PFSK-1 (cell line): ENCODE measurements around the gene TMEM191B. TPM values are rescaled to one million over a fixed set of nuclear protein-coding genes. Genes with fewer than 3 reads are reported as not detected.
"Not testable (repeated sequence)": the region's sequence is repeated elsewhere in the genome, so short reads cannot be mapped to it uniquely, and the experiment has no call there.

Experiments
- FOXP2 ChIP-seq: optimal IDR thresholded peaks from 2 replicates; pipeline ENCODE3; 2011; ENCODE audit warnings: borderline replicate concordance, control low read depth, inconsistent platforms; ENCODE audit not compliant: insufficient read depth; ENCODE audit errors: extremely low read length, extremely low read depth
- TAF1 ChIP-seq: IDR thresholded peaks from 2 replicates; pipeline ENCODE4 v1.6.1; 2012; ENCODE audit warnings: low read length, control low read depth, borderline replicate concordance; ENCODE audit not compliant: insufficient read depth
- polyA plus RNA-seq: library from polyadenylated mRNA; unstranded; fragments of >200 nt; gene quantifications from one replicate; pipeline ENCODE4 v1.2.1, GENCODE V29; 2012; ENCODE audit warnings: low read depth, missing spikeins; ENCODE audit not compliant: insufficient read length
- TF ChIP-seq, protein P1 (sequence below), 2 experiments: IDR thresholded peaks; 2 replicates each; pipeline versions ENCODE4 v1.6.1 to v1.8.0; 2011 to 2012; ENCODE audit warnings: low read depth in 2 of 2, low read length in 2 of 2, control low read depth in 1 of 2, inconsistent platforms in 1 of 2, mild to moderate bottlenecking in 1 of 2, moderate library complexity in 1 of 2; ENCODE audit not compliant: insufficient read depth in 1 of 2

TMEM191B gene
- polyA plus RNA-seq: 7.6 TPM

- TF ChIP-seq FOXP2, TAF1: not testable (repeated sequence)
- TF ChIP-seq, protein P1, sequence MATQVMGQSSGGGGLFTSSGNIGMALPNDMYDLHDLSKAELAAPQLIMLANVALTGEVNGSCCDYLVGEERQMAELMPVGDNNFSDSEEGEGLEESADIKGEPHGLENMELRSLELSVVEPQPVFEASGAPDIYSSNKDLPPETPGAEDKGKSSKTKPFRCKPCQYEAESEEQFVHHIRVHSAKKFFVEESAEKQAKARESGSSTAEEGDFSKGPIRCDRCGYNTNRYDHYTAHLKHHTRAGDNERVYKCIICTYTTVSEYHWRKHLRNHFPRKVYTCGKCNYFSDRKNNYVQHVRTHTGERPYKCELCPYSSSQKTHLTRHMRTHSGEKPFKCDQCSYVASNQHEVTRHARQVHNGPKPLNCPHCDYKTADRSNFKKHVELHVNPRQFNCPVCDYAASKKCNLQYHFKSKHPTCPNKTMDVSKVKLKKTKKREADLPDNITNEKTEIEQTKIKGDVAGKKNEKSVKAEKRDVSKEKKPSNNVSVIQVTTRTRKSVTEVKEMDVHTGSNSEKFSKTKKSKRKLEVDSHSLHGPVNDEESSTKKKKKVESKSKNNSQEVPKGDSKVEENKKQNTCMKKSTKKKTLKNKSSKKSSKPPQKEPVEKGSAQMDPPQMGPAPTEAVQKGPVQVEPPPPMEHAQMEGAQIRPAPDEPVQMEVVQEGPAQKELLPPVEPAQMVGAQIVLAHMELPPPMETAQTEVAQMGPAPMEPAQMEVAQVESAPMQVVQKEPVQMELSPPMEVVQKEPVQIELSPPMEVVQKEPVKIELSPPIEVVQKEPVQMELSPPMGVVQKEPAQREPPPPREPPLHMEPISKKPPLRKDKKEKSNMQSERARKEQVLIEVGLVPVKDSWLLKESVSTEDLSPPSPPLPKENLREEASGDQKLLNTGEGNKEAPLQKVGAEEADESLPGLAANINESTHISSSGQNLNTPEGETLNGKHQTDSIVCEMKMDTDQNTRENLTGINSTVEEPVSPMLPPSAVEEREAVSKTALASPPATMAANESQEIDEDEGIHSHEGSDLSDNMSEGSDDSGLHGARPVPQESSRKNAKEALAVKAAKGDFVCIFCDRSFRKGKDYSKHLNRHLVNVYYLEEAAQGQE (IDR thresholded peaks at IDR 0.05; ENCODE audit: insufficient read depth in 1 of 2, low read depth in 2 of 2, low read length in 2 of 2): not testable (repeated sequence)
Observed at GRCh38 chr22:18527752-18528596, at the start of gene TMEM191B. Gene TMEM191B, plus strand, starts transcription at chr22:18527802. Its CDS starts 179 bp downstream, at chr22:18527981.

DNA sequence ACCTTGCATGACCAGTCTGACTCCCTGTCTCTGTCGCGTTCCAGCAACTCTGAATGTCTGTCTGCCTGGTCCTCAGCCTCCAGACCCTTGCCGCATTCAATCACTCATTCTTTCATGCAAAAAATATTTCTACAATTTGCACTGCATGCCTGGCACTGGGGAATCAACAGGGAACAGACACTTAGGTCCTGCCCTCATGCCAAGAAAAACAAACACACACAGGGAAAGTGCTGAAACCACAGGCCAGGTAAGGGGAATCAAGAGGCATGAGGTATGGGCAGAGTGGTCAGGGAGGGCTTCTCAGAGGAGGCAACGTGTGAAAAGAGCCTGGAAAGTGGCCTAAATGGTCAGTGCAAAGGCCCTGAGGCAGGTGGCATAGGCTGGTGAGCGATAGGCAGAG lies 9.5 kb upstream of the TMEM191B start, which contains the start of gene GGTLC3:
GGTLC3 (minus strand) TSS at position 101 of the 400 bp plus-strand sequence. CDS start 264 bp downstream, outside the sequence.
- not testable (repeated sequence) for TF ChIP-seq TAF1, FOXP2
- TF ChIP-seq, protein P1 (IDR thresholded peaks at IDR 0.05; ENCODE audit: insufficient read depth in 1 of 2, low read depth in 2 of 2, low read length in 2 of 2): not testable (repeated sequence)
